ENCODE measurements around the gene ATP5F1B. TPM values are rescaled to one million over a fixed set of nuclear protein-coding genes. Genes with fewer than 3 reads are reported as not detected.
"Not testable (repeated sequence)": the region's sequence is repeated elsewhere in the genome, so short reads cannot be mapped to it uniquely, and the experiment has no call there.

The ATP5F1B gene
- total RNA-seq, 4 donors from 2014 or later, result 293 to 326 (median 296) TPM

DNA sequence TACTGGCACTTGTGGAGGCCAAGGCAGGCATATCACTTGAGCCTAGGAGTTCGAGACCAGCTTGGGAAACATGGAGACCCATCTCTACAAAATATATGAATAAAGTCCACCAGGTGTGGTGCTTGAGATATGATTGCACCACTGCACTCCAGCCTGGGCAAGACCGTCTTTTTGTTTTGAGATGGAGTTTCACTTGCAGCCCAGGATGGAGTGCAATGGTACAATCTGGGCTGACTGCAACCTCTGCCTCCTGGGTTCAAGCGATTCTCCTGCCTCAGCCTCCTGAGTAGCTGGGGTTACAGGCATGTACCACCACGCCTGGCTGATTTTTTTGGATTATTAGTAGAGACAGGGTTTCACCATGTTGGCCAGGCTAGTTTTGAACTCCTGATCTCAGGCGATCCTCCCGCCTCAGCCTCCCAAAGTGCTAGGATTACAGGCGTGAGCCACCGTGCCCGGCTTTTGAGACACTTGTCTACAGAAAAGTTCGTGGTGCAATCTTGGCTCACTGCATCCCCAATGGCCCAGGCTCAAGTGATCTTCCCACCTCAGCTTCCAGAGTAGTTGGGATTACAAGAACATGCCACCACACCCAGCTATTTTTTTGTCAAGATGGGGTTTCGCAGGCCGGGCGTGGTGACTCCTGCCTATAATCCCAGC lies 16.3 kb upstream of the ATP5F1B start:
- 93 to 97% methylated on average over 12 to 13 of the region's 13 CpGs for WGBS, 2 donors
- no peak for DNase-seq (ENCODE audit: low spot score in 2 of 2)
- peaks cover 0 to 5% (median 0%) of the 10 kb centered on the region in 4 donors for H3K4me1 ChIP-seq
- H3K4me3 ChIP-seq, result no peak overlapping the region
- H3K9me3 ChIP-seq, result no peaks in the 10 kb centered on the region
- no peak overlapping the region for H3K27ac ChIP-seq
- no peaks in the 10 kb centered on the region for H3K27me3 ChIP-seq
- peaks cover 0 to 56% (median 0%) of the 10 kb centered on the region in 3 donors for H3K36me3 ChIP-seq
- TF ChIP-seq POLR2A (IDR thresholded peaks at IDR 0.05) (no peak), EP300 (IDR thresholded peaks at IDR 0.05) (no peak)
- TF ChIP-seq, protein P1, sequence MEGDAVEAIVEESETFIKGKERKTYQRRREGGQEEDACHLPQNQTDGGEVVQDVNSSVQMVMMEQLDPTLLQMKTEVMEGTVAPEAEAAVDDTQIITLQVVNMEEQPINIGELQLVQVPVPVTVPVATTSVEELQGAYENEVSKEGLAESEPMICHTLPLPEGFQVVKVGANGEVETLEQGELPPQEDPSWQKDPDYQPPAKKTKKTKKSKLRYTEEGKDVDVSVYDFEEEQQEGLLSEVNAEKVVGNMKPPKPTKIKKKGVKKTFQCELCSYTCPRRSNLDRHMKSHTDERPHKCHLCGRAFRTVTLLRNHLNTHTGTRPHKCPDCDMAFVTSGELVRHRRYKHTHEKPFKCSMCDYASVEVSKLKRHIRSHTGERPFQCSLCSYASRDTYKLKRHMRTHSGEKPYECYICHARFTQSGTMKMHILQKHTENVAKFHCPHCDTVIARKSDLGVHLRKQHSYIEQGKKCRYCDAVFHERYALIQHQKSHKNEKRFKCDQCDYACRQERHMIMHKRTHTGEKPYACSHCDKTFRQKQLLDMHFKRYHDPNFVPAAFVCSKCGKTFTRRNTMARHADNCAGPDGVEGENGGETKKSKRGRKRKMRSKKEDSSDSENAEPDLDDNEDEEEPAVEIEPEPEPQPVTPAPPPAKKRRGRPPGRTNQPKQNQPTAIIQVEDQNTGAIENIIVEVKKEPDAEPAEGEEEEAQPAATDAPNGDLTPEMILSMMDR (IDR thresholded peaks at IDR 0.05), result no peak

DNA sequence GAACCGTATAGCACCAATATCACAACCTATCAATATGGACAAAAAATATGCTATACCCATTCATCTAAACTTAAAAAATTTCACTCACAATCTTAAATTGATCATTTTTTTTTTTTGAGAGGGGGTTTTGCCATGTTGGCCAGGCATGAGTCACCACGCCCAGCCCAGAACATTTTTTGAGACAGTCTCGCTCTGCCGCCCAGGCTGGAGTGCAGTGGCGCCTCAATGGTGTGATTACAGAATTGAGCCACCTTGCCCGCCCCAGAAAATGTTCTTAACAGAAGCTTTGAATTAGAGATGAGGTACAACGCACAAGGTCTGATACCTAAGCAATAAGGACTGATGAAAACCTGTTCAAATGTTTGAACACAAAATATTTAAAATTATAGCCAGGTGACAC lies 15.8 kb upstream of the ATP5F1B start:
- Histone ChIP-seq H3K36me3 (peaks cover 0 to 50% (median 0%) of the 10 kb centered on the region in 3 donors), H3K27ac (no peak overlapping the region), H3K4me1 (peaks cover 0 to 5% (median 0%) of the 10 kb centered on the region in 4 donors), H3K27me3 (no peaks in the 10 kb centered on the region), H3K9me3 (no peaks in the 10 kb centered on the region), H3K4me3 (no peak overlapping the region)
- WGBS, 2 donors, result 93 to 94% methylated on average over 7 of the region's 7 CpGs
- TF ChIP-seq POLR2A (IDR thresholded peaks at IDR 0.05), result no peak
- no peak for TF ChIP-seq EP300 (IDR thresholded peaks at IDR 0.05)
- TF ChIP-seq, protein P1 (IDR thresholded peaks at IDR 0.05), result no peak
- DNase-seq (ENCODE audit: low spot score in 2 of 2), result no peak

DNA sequence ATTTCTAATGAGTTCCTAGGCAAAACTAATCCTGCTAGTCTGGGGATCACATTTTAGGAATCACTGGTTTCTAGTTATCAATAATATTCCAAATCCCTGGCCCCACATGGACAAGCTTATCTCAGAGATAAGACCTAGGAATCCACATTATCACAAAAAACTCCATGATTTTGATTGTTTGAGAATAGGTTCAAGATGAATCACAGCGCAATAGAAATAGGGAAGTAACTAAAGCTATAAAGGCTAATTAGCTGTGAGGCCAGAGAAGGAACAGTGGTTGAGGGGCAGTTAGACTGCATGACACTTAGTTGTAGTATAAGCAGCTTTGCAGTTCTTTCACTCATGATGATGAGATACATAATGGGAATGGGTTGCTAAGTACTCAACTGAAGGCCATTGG lies 13.1 kb upstream of the ATP5F1B start:
- Histone ChIP-seq H3K27ac (no peak overlapping the region), H3K4me1 (peaks cover 0 to 5% (median 0%) of the 10 kb centered on the region in 4 donors), H3K4me3 (no peak overlapping the region), H3K36me3 (peaks cover 0 to 24% (median 0%) of the 10 kb centered on the region in 3 donors), H3K9me3 (peaks cover 0 to 8% (median 0%) of the 10 kb centered on the region in 4 donors), H3K27me3 (no peaks in the 10 kb centered on the region)
- WGBS, 2 donors, result 85 to 86% methylated on average over 1 of the region's 1 CpG
- TF ChIP-seq, protein P1 (IDR thresholded peaks at IDR 0.05), result no peak
- TF ChIP-seq EP300 (IDR thresholded peaks at IDR 0.05) (no peak), POLR2A (IDR thresholded peaks at IDR 0.05) (no peak)
- DNase-seq (ENCODE audit: low spot score in 2 of 2), result no peak

DNA sequence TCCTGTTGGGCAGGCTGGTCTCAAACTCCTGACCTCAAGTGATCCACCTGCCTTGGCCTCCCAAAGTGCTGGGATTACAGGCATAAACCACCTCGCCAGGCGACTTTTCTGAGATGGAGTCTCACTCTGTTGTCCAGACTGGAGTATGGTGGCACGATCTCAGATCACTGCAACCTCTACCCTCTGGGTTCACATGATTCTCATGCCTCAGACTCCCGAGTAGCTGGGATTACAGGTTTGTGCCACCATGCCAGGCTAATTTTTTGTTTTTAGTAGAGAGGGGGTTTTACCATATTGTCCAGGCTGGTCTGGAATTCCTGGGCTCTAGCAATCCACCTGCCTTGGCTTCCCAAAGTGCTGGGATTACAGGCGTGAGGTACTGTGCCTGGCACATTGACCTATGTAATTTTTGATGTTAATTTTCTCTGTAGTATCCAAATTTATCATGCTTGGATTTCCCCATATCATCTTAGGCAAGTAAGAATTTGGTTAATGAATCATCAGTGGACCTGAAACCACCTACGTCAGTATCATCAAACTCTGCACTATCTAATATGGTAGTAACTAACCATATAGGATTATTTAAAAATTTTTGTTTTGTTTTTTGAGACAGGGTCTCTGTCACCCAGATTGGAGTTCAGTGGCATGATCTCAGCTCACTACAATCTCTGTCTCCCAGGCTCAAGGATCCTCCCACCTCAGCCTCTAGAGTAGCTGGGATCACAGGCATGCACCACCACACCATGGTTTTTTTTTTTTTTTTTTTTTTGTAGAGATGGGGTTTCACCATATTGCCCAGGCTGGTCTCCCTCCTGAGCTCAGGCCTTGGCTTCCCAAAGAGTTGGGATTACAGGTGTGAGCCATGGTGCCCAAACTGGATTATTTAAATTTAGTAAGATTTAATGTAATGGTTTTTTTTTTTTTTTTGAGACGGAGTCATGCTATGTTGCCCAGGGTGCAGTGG lies 11.9 kb upstream of the ATP5F1B start:
- Histone ChIP-seq H3K4me3 (no peak overlapping the region), H3K9me3 (peaks cover 0 to 13% (median 0%) of the 10 kb centered on the region in 4 donors), H3K27me3 (no peaks in the 10 kb centered on the region), H3K27ac (no peak overlapping the region), H3K36me3 (peaks cover 0 to 13% (median 0%) of the 10 kb centered on the region in 3 donors), H3K4me1 (peaks cover 0 to 5% (median 0%) of the 10 kb centered on the region in 4 donors)
- 90 to 93% methylated on average over 7 of the region's 7 CpGs for whole genome bisulfite sequencing, 2 donors
- DNase-seq (ENCODE audit: low spot score in 2 of 2), result no peak
- no peak for TF ChIP-seq EP300 (IDR thresholded peaks at IDR 0.05)

DNA sequence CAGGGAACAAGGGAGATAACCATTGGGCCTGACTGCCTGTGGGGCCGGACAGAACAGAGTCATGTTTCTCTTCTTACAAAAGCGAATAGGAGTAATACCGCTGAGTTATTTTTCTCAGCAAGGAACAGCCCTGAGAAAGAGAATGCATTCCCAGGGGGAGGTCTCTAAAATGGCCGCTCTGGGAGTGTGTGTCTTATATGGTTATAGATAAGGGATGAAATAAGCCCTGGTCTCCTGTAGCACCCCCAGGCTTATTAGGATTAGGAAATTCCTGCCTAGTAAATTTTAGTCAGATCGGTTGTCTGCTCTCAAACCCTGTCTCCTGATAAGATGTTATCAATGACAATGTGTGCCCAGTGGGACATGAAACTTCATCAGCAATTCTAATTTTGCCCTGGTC lies 8.0 kb upstream of the ATP5F1B start:
- 80 to 93% methylated on average over 5 of the region's 5 CpGs for WGBS, 2 donors
- peaks cover 0 to 13% (median 0%) of the 10 kb centered on the region in 4 donors for H3K9me3 ChIP-seq
- H3K27ac ChIP-seq; H3K36me3 ChIP-seq; H3K4me3 ChIP-seq; H3K4me1 ChIP-seq; H3K27me3 ChIP-seq; DNase-seq (ENCODE audit: low spot score in 2 of 2): not testable (repeated sequence)

DNA sequence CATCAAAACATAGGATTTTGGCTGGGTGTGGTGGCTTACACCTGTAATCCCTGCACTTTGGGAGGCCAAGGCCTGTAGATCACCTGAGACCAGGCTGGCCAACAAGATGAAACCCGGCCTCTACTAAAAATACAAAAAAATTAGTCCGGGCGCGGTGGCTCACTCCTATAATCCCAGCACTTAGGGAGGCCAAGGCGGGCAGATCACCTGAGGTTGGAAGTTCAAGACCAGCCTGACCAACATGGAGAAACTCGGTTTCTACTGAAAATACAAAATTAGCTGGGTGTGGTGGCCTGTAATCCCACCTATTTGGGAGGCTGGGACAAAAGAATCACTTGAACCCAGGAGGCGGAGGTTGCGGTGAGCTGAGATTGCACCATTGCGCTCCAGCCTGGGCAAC lies 2.2 kb upstream of the ATP5F1B start:
- not testable (repeated sequence) for H3K27me3 ChIP-seq; H3K4me3 ChIP-seq; DNase-seq (ENCODE audit: low spot score in 2 of 2); H3K27ac ChIP-seq; H3K9me3 ChIP-seq
- peaks cover 0 to 24% (median 15%) of the 10 kb centered on the region in 4 donors for H3K4me1 ChIP-seq
- peaks cover 0 to 23% (median 9%) of the 10 kb centered on the region in 3 donors for H3K36me3 ChIP-seq
- WGBS, 2 donors, result 93 to 94% methylated on average over 9 of the region's 9 CpGs

Measured in tibial nerve (tissue), 4 donors.